ENCODE data around the gene ACP2. TPM values are rescaled to one million over a fixed set of nuclear protein-coding genes. Genes with fewer than 3 reads are reported as not detected.
A peak's percentile ranks its signal among the peaks of the same experiment; 100 is the strongest.
"Not testable (repeated sequence)": the region's sequence is repeated elsewhere in the genome, so short reads cannot be mapped to it uniquely, and the experiment has no call there.

ACP2 gene
- total RNA-seq, 2 experiments from 2014 or later: 26.5 to 31.1 TPM

GRCh38 chr11:47225552-47226400 lies 22.8 kb downstream of the ACP2 start:
- H3K4me1 Mint-ChIP-seq: peaks cover 28% of the 10 kb centered on the region
- POLR2A ChIA-PET: interaction anchor here (2.2 kb wide), 1 partner anchor 10 kb away, joined by 11 read pairs; the partner anchor contains the start of gene DDB2
- H3K27me3 Mint-ChIP-seq: no peaks in the 10 kb centered on the region
- no peaks in the 10 kb centered on the region for H3K9me3 Mint-ChIP-seq
- H3K27ac Mint-ChIP-seq: peak overlapping the region; percentile 63
- peaks cover 49% of the 10 kb centered on the region for H3K36me3 Mint-ChIP-seq
- ATAC-seq (ENCODE audit: low read depth) (peak; percentile 95), DNase-seq (no peak)
- H3K4me3 Mint-ChIP-seq: peak overlapping the region; percentile 60

GRCh38 chr11:47222696-47223095 lies 25.9 kb downstream of the ACP2 start:
- Mint-ChIP-seq H3K27ac (no peak overlapping the region), H3K4me3 (no peak overlapping the region), H3K27me3 (no peaks in the 10 kb centered on the region), H3K9me3 (no peaks in the 10 kb centered on the region), H3K36me3 (peaks cover 52% of the 10 kb centered on the region), H3K4me1 (peaks cover 42% of the 10 kb centered on the region)
- POLR2A ChIA-PET: no interaction called here
- no peak for DNase-seq
- ATAC-seq (ENCODE audit: low read depth): no peak

- no peaks in the 10 kb centered on the region for H3K9me3 Mint-ChIP-seq
- peak overlapping the region; percentile 75 for H3K27ac Mint-ChIP-seq
- no peak for DNase-seq
- H3K4me1 Mint-ChIP-seq: peaks cover 43% of the 10 kb centered on the region
- H3K4me3 Mint-ChIP-seq: no peak overlapping the region
- H3K36me3 Mint-ChIP-seq: peaks cover 51% of the 10 kb centered on the region
- POLR2A ChIA-PET: interaction anchor here (0.7 to 1.7 kb wide), 2 partner anchors 21 to 317 kb away, joined by 3 to 6 read pairs; no protein-coding TSS in a partner anchor
- no peaks in the 10 kb centered on the region for H3K27me3 Mint-ChIP-seq
- no peak for ATAC-seq (ENCODE audit: low read depth)
These were observed 28.2 kb downstream of the ACP2 start for GRCh38 chr11:47220401-47220821.

GRCh38 chr11:47216121-47216798 lies 32.4 kb downstream of the ACP2 start:
- POLR2A ChIA-PET: interaction anchor here (0.6 to 3.8 kb wide), 15 partner anchors 11 to 210 kb away, joined by 3 to 59 read pairs (median 9); partner anchors contain the start of genes ACP2, ARFGAP2, NR1H3 and PSMC3
- Mint-ChIP-seq H3K27me3 (no peaks in the 10 kb centered on the region), H3K4me1 (peaks cover 42% of the 10 kb centered on the region), H3K36me3 (peaks cover 34% of the 10 kb centered on the region), H3K9me3 (no peaks in the 10 kb centered on the region), H3K27ac (peak overlapping the region; percentile 100), H3K4me3 (peak overlapping the region; percentile 99)
- ATAC-seq (ENCODE audit: low read depth) (peak; percentile 18), DNase-seq (peak; percentile 57)

- H3K9me3 Mint-ChIP-seq: no peaks in the 10 kb centered on the region
- peaks cover 29% of the 10 kb centered on the region for H3K36me3 Mint-ChIP-seq
- H3K4me3 Mint-ChIP-seq: peak overlapping the region; percentile 99
- H3K4me1 Mint-ChIP-seq: peaks cover 39% of the 10 kb centered on the region
- POLR2A ChIA-PET: interaction anchor here (0.6 to 3.8 kb wide), 32 partner anchors 9 to 633 kb away, joined by 3 to 59 read pairs (median 8); partner anchors contain the start of genes ACP2, AGBL2, ARFGAP2 and FNBP4
- peak overlapping the region; percentile 100 for H3K27ac Mint-ChIP-seq
- no peak for ATAC-seq (ENCODE audit: low read depth)
- DNase-seq: no peak
- H3K27me3 Mint-ChIP-seq: peaks cover 2% of the 10 kb centered on the region
These were observed 33.2 kb downstream of the ACP2 start for GRCh38 chr11:47215366-47215910.

GRCh38 chr11:47213950-47214565 lies 34.6 kb downstream of the ACP2 start:
- DNase-seq (peak; percentile 81), ATAC-seq (ENCODE audit: low read depth) (peak; percentile 80)
- POLR2A ChIA-PET: interaction anchor here (0.6 to 3.8 kb wide), 34 partner anchors 8 to 623 kb away, joined by 3 to 59 read pairs (median 7); partner anchors contain the start of genes ACP2, ARFGAP2, FNBP4 and MADD
- Mint-ChIP-seq H3K4me3 (peak overlapping the region; percentile 99), H3K27me3 (peaks cover 2% of the 10 kb centered on the region), H3K9me3 (no peaks in the 10 kb centered on the region), H3K4me1 (peaks cover 32% of the 10 kb centered on the region), H3K27ac (peak overlapping the region; percentile 100), H3K36me3 (peaks cover 22% of the 10 kb centered on the region)

- Mint-ChIP-seq H3K27ac (no peak overlapping the region), H3K4me3 (no peak overlapping the region)
These were observed 35.7 kb downstream of the ACP2 start for GRCh38 chr11:47212938-47213337.

GRCh38 chr11:47208628-47209027 lies 40.0 kb downstream of the ACP2 start:
- Mint-ChIP-seq H3K27me3 (peaks cover 5% of the 10 kb centered on the region), H3K4me3 (no peak overlapping the region), H3K4me1 (peaks cover 4% of the 10 kb centered on the region), H3K27ac (no peak overlapping the region), H3K9me3 (no peaks in the 10 kb centered on the region), H3K36me3 (no peaks in the 10 kb centered on the region)
- POLR2A ChIA-PET: no interaction called here
- ATAC-seq (ENCODE audit: low read depth): no peak
- no peak for DNase-seq

More at GRCh38 chr11:47212938-47213337, 35.7 kb downstream of the ACP2 start:
- Mint-ChIP-seq H3K36me3 (peaks cover 16% of the 10 kb centered on the region), H3K27me3 (peaks cover 2% of the 10 kb centered on the region), H3K9me3 (no peaks in the 10 kb centered on the region), H3K4me1 (peaks cover 25% of the 10 kb centered on the region)
- ATAC-seq (ENCODE audit: low read depth) (no peak), DNase-seq (no peak)
- POLR2A ChIA-PET: interaction anchor here (0.7 to 1.5 kb wide), 3 partner anchors 11 to 429 kb away, joined by 3 to 5 read pairs (median 5); partner anchors contain the start of gene MTCH2

GRCh38 chr11:47208008-47208552 lies 40.5 kb downstream of the ACP2 start:
- DNase-seq; POLR2A ChIA-PET; ATAC-seq (ENCODE audit: low read depth); H3K27me3 Mint-ChIP-seq; H3K4me3 Mint-ChIP-seq; H3K4me1 Mint-ChIP-seq; H3K9me3 Mint-ChIP-seq; H3K36me3 Mint-ChIP-seq; H3K27ac Mint-ChIP-seq: not testable (repeated sequence)

GRCh38 chr11:47207459-47207858 lies 41.2 kb downstream of the ACP2 start:
- H3K9me3 Mint-ChIP-seq: no peaks in the 10 kb centered on the region
- peaks cover 5% of the 10 kb centered on the region for H3K27me3 Mint-ChIP-seq
- DNase-seq: no peak
- H3K36me3 Mint-ChIP-seq: no peaks in the 10 kb centered on the region
- H3K4me1 Mint-ChIP-seq: peaks cover 2% of the 10 kb centered on the region
- ATAC-seq (ENCODE audit: low read depth): no peak
- H3K27ac Mint-ChIP-seq: no peak overlapping the region
- no peak overlapping the region for H3K4me3 Mint-ChIP-seq
- POLR2A ChIA-PET: no interaction called here

GRCh38 chr11:47206577-47206976 lies 42.0 kb downstream of the ACP2 start:
- not testable (repeated sequence) for ATAC-seq (ENCODE audit: low read depth); H3K36me3 Mint-ChIP-seq; H3K9me3 Mint-ChIP-seq; DNase-seq; H3K4me1 Mint-ChIP-seq; H3K27ac Mint-ChIP-seq; H3K4me3 Mint-ChIP-seq
- POLR2A ChIA-PET: interaction anchor here (0.7 to 0.8 kb wide), 2 partner anchors 8 to 80 kb away, joined by 3 to 5 read pairs; partner anchors contain the start of gene DDB2
- H3K27me3 Mint-ChIP-seq: peaks cover 11% of the 10 kb centered on the region

- DNase-seq (no peak), ATAC-seq (ENCODE audit: low read depth) (no peak)
- peaks cover 17% of the 10 kb centered on the region for H3K27me3 Mint-ChIP-seq
- H3K9me3 Mint-ChIP-seq: no peaks in the 10 kb centered on the region
- no peak overlapping the region for H3K4me3 Mint-ChIP-seq
- H3K27ac Mint-ChIP-seq: no peak overlapping the region
- H3K4me1 Mint-ChIP-seq: peaks cover 1% of the 10 kb centered on the region
- POLR2A ChIA-PET: interaction anchor here (0.9 kb wide), 1 partner anchor 10 kb away, joined by 3 read pairs; the partner anchor contains the start of gene DDB2
- H3K36me3 Mint-ChIP-seq: no peaks in the 10 kb centered on the region
These were observed 44.0 kb downstream of the ACP2 start for GRCh38 chr11:47204637-47204989.
